Activated T-helper 17 cell treated with anti-CD3 and anti-CD28 coated beads, Interleukin-2, amount 50 U/mL, for 72 hours (primary cell): ENCODE results near the gene SHISA5. TPM values are rescaled to one million over a fixed set of nuclear protein-coding genes. Genes with fewer than 3 reads are reported as not detected.
A peak's percentile ranks its signal among the peaks of the same experiment; 100 is the strongest.
"Not testable (repeated sequence)": the region's sequence is repeated elsewhere in the genome, so short reads cannot be mapped to it uniquely, and the experiment has no call there.

Source experiments
- ATAC-seq: fragments of 150-1000 bp; cut with Tn5 transposase; replicated peaks from 2 replicates; pipeline ENCODE4 v1.10.0; 2021; ENCODE audit warnings: mild to moderate bottlenecking, moderate library complexity
- H3K27ac Mint-ChIP-seq: one replicate; pipeline ENCODE4 v1.8.0; 2022; ENCODE audit warnings: mixed read lengths
- H3K27me3 Mint-ChIP-seq: one replicate; pipeline ENCODE4 v1.8.0; 2022; ENCODE audit warnings: mixed read lengths
- H3K36me3 Mint-ChIP-seq: one replicate; pipeline ENCODE4 v1.8.0; 2022; ENCODE audit warnings: low read depth, mild to moderate bottlenecking, mixed read lengths
- H3K4me1 Mint-ChIP-seq: one replicate; pipeline ENCODE4 v1.8.0; 2022; ENCODE audit warnings: mixed read lengths
- H3K4me3 Mint-ChIP-seq: one replicate; pipeline ENCODE4 v1.8.0; 2022; ENCODE audit warnings: mild to moderate bottlenecking, mixed read lengths
- H3K9me3 Mint-ChIP-seq: one replicate; pipeline ENCODE4 v1.8.0; 2022; ENCODE audit warnings: mixed read lengths
- total RNA-seq, 2 donors: library from RNA; stranded (reverse); gene quantifications; one replicate each; pipeline ENCODE4 v1.2.3, GENCODE V29; 2022

Gene SHISA5, protein sequence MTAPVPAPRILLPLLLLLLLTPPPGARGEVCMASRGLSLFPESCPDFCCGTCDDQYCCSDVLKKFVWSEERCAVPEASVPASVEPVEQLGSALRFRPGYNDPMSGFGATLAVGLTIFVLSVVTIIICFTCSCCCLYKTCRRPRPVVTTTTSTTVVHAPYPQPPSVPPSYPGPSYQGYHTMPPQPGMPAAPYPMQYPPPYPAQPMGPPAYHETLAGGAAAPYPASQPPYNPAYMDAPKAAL
- 100 to 1,000 TPM; 112 to 113 TPM for total RNA-seq

DNA sequence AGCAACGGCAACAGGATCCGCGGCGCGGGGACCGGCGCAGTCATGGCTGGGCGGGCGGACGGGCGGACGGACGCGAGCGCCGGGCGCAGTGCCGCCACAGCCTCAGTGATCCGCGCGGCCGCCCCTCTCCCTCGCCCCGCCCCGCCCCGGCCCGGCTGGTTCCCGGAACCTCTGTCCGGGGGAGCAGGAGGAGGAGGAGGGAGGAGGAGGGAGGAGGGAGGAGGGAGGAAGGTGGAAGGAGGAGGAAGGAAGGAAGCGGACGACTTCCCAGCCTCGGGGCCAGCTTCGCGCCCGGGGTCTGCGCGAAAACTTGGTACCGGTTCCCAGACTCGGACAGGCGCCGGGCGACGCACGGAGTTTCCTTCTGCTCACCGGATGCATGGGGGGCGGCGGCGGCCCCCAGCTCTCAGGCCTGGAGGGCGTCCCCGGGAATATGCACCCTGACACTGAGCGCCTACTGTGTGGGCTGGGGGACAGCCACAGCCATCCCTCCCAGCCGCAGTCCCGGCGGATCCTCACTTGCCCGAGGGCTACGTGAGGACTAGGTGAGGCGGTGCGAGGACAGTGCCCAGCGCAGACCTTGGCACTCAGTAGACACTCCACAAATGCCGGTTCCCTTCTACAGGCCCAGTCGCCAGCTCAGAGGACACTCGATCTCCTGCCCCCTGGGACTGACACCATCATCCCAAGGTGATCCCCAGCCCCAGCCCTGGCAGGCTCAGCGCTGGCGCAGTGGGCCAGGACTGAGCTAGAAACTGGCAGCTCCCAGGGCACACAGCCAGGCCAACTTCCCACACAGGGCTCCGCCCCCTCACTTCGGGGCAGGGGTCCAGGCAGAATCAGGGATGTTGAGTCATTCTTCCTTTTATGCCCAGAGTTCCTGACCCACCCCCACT lies at the start of gene SHISA5:
Gene SHISA5 (minus strand): TSS at position 124 of the 896 bp plus-strand sequence. CDS start 80 bp downstream, at position 44.
- peak within 1 kb of the TSS; percentile 79 for H3K4me3 Mint-ChIP-seq
- H3K4me1 Mint-ChIP-seq = peaks cover 32% of the 10 kb centered on the region
- no peaks in the 10 kb centered on the region for H3K9me3 Mint-ChIP-seq
- H3K36me3 Mint-ChIP-seq = peaks cover 3% of the 10 kb centered on the region
- peak within 1 kb of the TSS; percentile 79 for H3K27ac Mint-ChIP-seq
- peak; percentile 68 for ATAC-seq
- H3K27me3 Mint-ChIP-seq = no peaks in the 10 kb centered on the region

DNA sequence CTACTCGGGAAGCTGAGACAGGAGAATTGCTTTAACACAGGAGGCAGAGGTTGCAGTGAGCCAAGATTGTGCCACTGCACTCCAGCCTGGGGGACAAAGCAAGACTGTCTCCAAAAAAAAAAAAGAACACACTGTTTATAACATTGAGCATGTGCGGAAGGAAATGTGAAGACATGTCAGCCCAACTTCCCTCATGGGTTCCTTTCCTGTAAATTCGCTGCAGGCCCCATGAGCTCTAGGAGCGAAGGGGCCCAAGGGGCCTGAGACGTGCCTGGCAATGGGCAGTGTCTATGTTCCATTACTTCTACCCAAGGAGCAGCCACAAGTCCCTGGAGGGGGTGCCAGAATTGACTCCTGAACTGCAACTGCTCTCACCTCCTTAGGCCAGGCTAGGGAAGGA lies 49.4 kb upstream of the SHISA5 start:
- no peaks in the 10 kb centered on the region for H3K27me3 Mint-ChIP-seq
- H3K27ac Mint-ChIP-seq = no peak overlapping the region
- no peaks in the 10 kb centered on the region for H3K9me3 Mint-ChIP-seq
- no peak for ATAC-seq
- H3K4me1 Mint-ChIP-seq = no peaks in the 10 kb centered on the region
- H3K36me3 Mint-ChIP-seq = peaks cover 92% of the 10 kb centered on the region
- peak overlapping the region; percentile 69 for H3K4me3 Mint-ChIP-seq

DNA sequence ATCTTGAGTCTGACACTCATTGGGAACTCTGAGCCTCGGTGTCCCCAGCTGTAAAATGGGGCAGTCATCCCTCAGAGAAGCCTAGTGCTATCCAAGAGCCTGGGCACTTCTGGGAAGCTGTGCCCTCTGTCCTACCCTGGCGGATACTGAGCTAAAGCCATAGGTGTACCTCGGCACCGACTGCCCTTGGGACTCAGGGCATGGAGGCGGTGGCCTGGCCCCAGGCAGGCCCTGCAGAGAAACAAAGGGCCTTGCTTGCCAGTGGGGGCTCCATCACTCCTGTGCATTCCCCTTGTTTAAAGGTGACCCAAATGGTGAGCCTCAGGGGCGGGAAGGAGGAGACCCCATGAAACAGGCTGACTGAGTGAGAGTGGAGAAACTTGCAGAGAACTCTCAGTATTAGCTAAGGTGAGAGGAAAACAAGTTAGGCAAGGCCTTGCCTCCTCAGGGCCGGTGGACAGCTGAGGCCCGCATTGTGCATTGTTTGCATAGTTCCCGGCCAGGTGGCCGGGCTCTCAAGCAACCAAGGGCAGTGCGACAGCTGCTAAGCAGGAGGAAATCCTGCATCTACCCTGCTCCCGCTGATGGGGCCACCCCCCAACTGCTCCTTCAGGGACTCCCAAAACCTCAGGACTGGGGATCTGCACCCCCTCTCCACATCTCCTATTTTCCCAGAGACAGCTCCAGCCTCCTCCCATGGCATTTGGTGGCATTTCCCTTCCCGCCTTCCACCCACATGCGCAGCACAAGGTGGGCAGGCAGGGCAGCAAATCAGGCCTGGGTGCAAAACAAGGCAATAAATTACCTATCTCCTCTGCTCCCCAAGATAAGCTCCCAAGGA lies 48.4 kb upstream of the SHISA5 start:
- Mint-ChIP-seq H3K4me1 (no peaks in the 10 kb centered on the region), H3K27ac (no peak overlapping the region), H3K4me3 (peak overlapping the region; percentile 7), H3K36me3 (peaks cover 96% of the 10 kb centered on the region), H3K9me3 (no peaks in the 10 kb centered on the region), H3K27me3 (no peaks in the 10 kb centered on the region)
- no peak for ATAC-seq

DNA sequence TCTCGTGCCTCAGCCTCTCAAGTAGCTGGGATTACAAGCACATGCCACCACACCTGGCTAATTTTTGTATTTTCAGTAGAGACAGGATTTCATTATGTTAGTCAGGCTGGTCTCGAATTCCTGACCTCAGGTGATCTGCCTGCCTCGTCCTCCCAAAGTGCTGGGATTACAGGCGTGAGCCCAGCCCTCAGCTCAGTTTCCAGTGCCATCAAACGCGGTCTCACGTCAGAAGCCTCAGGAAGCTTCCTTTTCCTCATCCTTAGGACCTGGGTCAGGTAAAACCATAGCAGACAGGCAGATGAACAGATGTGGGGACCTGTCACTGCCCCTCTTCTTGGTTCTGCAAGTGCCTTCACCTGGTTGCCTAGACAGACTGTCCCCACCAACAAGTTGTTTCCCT lies 47.7 kb upstream of the SHISA5 start:
- ATAC-seq, H3K9me3 Mint-ChIP-seq, H3K4me1 Mint-ChIP-seq, H3K27me3 Mint-ChIP-seq, H3K27ac Mint-ChIP-seq, H3K4me3 Mint-ChIP-seq: not testable (repeated sequence)
- H3K36me3 Mint-ChIP-seq = peaks cover 96% of the 10 kb centered on the region

DNA sequence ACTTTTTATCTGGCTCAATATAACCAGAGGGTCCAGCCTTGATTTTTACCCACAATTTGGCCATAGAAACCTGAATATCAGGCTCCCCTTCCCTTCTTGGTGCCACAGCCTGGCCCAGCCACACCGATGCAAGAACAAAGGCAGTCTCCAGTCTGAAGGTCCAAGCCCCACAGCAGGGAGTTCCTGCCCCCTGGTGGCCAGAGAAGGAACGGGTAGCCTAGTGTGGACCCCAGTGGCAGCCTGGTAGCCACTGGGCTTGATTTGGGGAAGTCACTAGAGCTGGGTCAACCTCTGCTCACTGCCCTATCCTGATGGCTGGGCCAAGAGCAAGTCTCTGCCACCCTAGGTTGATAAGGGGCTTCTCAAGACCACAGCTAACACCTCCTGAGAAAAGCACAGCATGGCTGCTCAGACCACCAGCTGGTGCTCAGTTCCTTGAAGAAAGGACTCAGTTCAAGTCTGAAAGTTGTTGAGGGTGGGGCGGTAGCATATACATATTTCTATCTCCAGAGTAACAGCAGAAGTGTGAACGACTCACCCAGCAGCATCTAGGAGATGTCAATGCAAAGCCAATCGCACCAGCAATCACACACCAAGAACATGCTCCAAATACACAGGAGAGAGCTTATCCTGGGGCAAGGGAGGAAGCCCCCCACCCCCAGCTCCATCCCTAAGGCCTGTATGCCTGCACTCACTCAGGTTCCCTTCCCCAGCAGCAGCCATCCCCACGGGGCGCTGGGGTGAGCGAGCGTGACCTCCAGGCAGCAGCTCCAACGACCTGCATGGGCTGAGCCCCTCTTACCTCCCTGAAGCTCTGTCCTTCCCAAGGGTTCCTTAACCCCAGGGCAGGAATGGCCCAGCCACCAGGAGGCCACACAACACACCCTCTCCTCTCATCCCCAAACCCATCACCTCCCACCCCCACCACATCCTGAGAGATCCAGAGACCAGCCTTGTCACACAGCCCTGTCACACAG lies 45.0 kb upstream of the SHISA5 start:
- Mint-ChIP-seq H3K9me3 (no peaks in the 10 kb centered on the region), H3K27ac (no peak overlapping the region), H3K4me1 (peaks cover 5% of the 10 kb centered on the region), H3K36me3 (peaks cover 97% of the 10 kb centered on the region), H3K27me3 (no peaks in the 10 kb centered on the region), H3K4me3 (no peak overlapping the region)
- peak; percentile 89 for ATAC-seq

DNA sequence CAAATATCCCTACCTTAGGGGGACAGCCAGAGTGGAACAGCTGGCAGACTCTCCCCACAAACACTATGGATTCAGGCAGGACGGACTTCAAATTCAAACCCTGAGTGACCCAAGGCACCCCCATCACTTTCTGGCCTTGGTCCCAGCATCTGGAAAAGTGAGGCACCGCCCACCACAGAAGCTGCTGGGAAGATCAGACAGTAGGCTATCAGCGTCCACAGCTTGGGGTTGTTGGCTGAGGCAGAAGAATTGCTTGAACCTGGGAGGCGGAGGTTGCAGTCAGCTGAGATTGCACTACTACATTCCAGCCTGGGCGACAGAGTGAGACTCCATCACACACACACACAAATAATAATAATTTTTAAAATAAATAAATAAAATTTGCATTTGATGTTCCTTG lies 44.2 kb upstream of the SHISA5 start:
- Mint-ChIP-seq H3K4me3 (no peak overlapping the region), H3K4me1 (peaks cover 5% of the 10 kb centered on the region), H3K27ac (no peak overlapping the region), H3K9me3 (no peaks in the 10 kb centered on the region), H3K27me3 (no peaks in the 10 kb centered on the region), H3K36me3 (peaks cover 97% of the 10 kb centered on the region)
- no peak for ATAC-seq

DNA sequence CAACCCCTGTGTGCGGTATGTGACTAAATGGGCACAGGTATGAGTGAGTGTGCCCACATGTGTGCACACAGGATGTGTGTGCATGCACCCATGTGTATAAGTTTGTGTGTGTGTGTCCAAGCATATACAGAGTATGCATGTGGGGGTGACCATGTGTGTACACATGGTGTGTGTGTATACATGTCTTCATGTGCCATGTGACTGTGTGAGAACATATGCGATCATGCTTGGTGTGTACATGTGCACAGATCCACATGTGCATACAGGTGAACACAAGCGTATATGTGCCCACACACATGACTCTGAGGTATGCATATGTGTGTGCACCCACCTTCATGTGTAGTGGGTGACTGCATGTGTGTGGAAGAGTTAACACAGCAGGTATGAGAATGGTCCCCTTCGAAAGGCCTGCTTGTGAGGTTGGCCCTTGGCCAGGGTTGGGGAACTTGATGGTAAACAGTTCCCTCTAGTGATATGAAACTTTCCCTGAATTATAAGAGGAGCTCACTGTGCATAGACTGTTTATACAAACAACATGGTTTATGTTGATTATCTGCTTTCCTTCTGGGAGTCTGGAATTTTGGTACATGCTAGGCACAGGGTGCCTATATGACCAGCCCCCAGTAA lies 42.3 kb upstream of the SHISA5 start:
- Mint-ChIP-seq H3K27me3 (no peaks in the 10 kb centered on the region), H3K4me1 (peaks cover 5% of the 10 kb centered on the region), H3K36me3 (peaks cover 98% of the 10 kb centered on the region), H3K27ac (no peak overlapping the region), H3K9me3 (no peaks in the 10 kb centered on the region), H3K4me3 (no peak overlapping the region)
- no peak for ATAC-seq

DNA sequence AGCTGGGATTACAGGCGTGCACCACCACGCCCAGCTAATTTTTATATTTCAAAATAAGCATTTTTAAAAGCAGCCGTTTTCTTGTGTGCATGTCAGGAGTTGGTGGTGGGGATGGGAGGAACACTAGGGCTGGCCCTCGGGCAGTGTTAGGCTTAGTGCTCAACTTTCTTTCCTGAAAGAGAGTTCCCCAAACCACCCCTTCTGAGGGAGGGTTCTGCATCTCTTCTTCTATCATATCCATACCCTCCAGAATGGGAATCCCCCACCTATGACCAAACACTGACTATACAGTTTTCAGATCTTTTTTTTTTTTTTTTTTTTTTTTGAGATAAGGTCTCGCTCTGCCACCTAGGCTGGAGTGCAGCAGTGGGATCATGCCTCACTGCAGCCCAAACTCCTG lies 40.2 kb upstream of the SHISA5 start:
- no peak overlapping the region for H3K27ac Mint-ChIP-seq

DNA sequence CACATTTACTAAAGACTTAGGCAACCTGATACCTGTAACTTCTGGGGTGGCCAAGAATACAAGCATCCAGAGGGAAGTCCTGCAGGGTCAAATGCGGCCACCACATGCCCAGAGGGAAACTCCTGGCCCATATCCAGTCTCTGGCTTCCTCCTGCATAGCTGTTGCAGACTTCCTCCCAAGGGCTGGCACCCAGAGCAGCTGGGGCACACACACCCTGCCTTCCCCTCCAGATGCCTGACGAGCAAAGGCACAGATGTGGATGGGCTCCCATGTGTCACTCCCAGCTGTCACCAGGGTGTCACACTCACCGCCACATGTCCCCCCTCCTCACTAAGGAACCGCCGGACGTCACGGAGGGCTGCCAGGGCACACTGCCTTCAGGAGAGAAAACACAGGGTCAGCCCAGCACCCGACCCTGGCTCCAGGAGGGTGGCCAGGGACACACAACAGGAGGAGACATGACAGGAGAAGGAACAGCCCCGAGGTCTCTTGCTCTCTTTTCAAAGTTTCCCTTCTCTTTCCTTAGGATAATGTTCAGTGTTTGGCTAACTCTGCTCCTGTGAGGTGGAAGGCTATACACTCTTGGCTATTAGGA lies 39.4 kb upstream of the SHISA5 start:
- Mint-ChIP-seq H3K9me3 (no peaks in the 10 kb centered on the region), H3K27ac (no peak overlapping the region), H3K27me3 (no peaks in the 10 kb centered on the region), H3K4me1 (peaks cover 5% of the 10 kb centered on the region), H3K4me3 (no peak overlapping the region), H3K36me3 (peaks cover 99% of the 10 kb centered on the region)
- no peak for ATAC-seq

More for the DNA sequence above, 40.2 kb upstream of the SHISA5 start:
- H3K27me3 Mint-ChIP-seq = no peaks in the 10 kb centered on the region
- H3K4me3 Mint-ChIP-seq = no peak overlapping the region
- peaks cover 5% of the 10 kb centered on the region for H3K4me1 Mint-ChIP-seq
- no peaks in the 10 kb centered on the region for H3K9me3 Mint-ChIP-seq
- ATAC-seq = peak; percentile 16
- H3K36me3 Mint-ChIP-seq = peaks cover 99% of the 10 kb centered on the region

DNA sequence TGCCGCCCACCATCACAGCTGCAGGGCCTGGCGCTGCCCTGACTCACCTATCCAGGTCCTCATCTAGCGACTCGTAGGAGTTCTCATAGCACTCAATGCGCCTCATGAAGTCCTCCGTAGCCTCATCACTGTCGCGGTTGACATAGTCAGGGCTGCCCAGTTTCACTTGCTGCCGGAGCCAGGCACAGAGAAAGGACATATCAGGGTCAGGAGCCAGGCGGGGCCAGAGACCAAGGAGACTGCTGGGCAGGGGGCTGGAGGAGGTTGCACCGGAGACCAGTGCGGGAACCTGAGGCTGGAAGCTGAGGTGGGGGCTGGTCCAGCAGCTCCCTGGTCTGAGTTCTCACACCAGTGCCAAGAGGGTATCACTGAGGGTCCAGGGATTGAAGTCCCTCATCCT lies 34.5 kb upstream of the SHISA5 start:
- peaks cover 99% of the 10 kb centered on the region for H3K36me3 Mint-ChIP-seq
- H3K4me1 Mint-ChIP-seq = peaks cover 4% of the 10 kb centered on the region
- H3K27me3 Mint-ChIP-seq = no peaks in the 10 kb centered on the region
- no peak overlapping the region for H3K4me3 Mint-ChIP-seq
- H3K27ac Mint-ChIP-seq = no peak overlapping the region
- no peaks in the 10 kb centered on the region for H3K9me3 Mint-ChIP-seq
- peak; percentile 38 for ATAC-seq

DNA sequence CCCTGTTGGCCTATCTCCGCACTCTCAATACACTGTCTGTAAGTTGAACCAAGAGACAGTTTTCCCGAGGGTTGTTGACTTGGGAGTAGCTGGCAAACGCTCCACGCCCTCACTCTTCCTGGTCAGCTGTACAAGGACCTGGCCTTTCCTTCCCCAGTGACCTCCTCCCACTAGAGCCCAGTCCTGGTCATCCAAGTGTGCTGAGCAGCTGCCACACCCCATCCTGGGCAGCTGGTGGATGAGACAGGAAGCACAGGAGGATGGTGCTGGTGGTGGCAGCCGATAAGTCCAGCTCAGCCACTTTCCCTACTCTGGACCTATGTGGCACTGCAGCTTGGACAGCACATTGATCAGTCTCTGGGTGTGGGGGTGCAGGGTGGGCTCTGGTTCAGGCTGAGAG lies 32.8 kb upstream of the SHISA5 start:
- Mint-ChIP-seq H3K4me3 (no peak overlapping the region), H3K27me3 (no peaks in the 10 kb centered on the region), H3K36me3 (peaks cover 97% of the 10 kb centered on the region), H3K4me1 (peaks cover 4% of the 10 kb centered on the region), H3K27ac (no peak overlapping the region), H3K9me3 (no peaks in the 10 kb centered on the region)
- no peak for ATAC-seq

DNA sequence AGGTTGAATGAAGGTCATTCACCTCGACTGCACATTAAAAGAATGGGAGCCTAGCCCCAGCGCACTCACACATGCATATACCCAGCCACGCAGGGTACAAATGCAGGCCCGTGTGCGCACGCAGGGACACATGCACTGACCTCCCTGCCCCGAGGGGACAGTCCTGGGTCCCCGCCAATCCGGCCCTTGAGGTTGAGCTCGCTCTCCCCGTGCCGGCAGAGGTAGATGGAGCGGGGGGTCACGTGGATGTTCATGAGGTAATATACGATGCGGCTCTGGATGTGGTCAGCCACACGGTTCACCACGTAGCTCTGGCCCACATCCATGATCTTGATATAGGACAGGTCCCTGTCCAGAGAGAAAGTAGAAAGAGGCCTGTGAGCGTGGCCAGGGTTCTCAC lies 32.1 kb upstream of the SHISA5 start:
- Mint-ChIP-seq H3K4me3 (no peak overlapping the region), H3K4me1 (peaks cover 4% of the 10 kb centered on the region), H3K27ac (no peak overlapping the region), H3K27me3 (no peaks in the 10 kb centered on the region), H3K36me3 (peaks cover 96% of the 10 kb centered on the region), H3K9me3 (no peaks in the 10 kb centered on the region)
- ATAC-seq = no peak

DNA sequence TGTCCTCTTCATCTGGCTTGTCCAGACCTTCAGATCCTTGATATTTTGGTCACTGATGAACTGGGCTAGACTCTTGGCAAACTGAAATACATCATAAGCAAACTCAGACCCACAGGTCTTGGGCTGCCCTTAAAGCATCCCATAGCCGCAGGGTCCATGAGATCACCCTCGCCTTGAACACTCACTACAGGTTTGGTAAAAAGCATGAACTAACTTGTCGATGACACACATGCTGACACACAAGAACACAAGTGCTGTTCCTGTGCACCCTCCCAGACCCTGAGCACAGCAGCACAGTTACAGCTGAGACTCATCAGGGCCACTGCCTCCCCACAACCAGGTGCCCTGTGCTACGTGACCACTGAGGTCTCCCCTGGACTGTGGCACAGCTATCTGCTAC lies 31.6 kb upstream of the SHISA5 start:
- Mint-ChIP-seq H3K27ac (no peak overlapping the region), H3K4me3 (no peak overlapping the region), H3K4me1 (peaks cover 4% of the 10 kb centered on the region), H3K9me3 (no peaks in the 10 kb centered on the region), H3K27me3 (no peaks in the 10 kb centered on the region), H3K36me3 (peaks cover 96% of the 10 kb centered on the region)
- no peak for ATAC-seq
